ENCODE measurements around the gene CACNA2D4.

- TF ChIP-seq CTCF (IDR thresholded peaks at IDR 0.05; ENCODE audit: low read length), result no peak
- no peak for TF ChIP-seq EZH2 (optimal IDR thresholded peaks at IDR 0.05; ENCODE audit: low read depth, low read length)
Observed at GRCh38 chr12:1777798-1778197, 140.7 kb downstream of the CACNA2D4 start.
